Lower lobe of right lung (tissue), 2 donors: ENCODE measurements around the gene AP5Z1. TPM values are rescaled to one million over a fixed set of nuclear protein-coding genes. Genes with fewer than 3 reads are reported as not detected.
A peak's percentile ranks its signal among the peaks of the same experiment; 100 is the strongest.

Experiments used
- ATAC-seq, 2 donors: fragments of 200-7000 bp; cut with Tn5 transposase; one replicate each; pipeline ENCODE4 v1.9.1; 2020 to 2022; ENCODE audit warnings: mild to moderate bottlenecking in 2 of 2, moderate library complexity in 2 of 2
- DNase-seq: peaks from one replicate; pipeline ENCODE4 v3.0.0-alpha.2; 2020
- H3K27ac ChIP-seq: fragments of 200-600 bp; one replicate; pipeline ENCODE4 v1.8.0; 2022
- H3K27me3 ChIP-seq: fragments of 200-600 bp; one replicate; pipeline ENCODE4 v1.8.0; 2022; ENCODE audit warnings: low read depth
- H3K36me3 ChIP-seq: fragments of 200-600 bp; one replicate; pipeline ENCODE4 v1.8.0; 2022; ENCODE audit warnings: mild to moderate bottlenecking
- H3K4me1 ChIP-seq: fragments of 200-600 bp; one replicate; pipeline ENCODE4 v1.8.0; 2022
- H3K4me3 ChIP-seq: fragments of 200-600 bp; one replicate; pipeline ENCODE4 v1.8.0; 2022; ENCODE audit warnings: mild to moderate bottlenecking
- H3K9me3 ChIP-seq: fragments of 200-600 bp; one replicate; pipeline ENCODE4 v1.8.0; 2022
- intact Hi-C: fragments of 100-400 bp; cut with DNase I; formaldehyde crosslinking; loops from one replicate; pipeline ENCODE4 v1.11.0; 2022
- total RNA-seq: library from RNA; stranded (reverse); fragmentation: NEBNext Ultra II Directional; extraction: Animal tissue kit (Norgen Biotek cat#: 25700); gene quantifications from one replicate; pipeline ENCODE4 v1.2.1, GENCODE V29; 2021
- TF ChIP-seq, protein P1 (sequence below): fragments of 200-600 bp; IDR thresholded peaks from one replicate; pipeline ENCODE4 v1.8.0; 2022; ENCODE audit warnings: antibody characterized with exemption, mild to moderate bottlenecking
- donor health status: DM: no; HTN: yes; CAD: no; lungs with severe emphysema.

AP5Z1 gene
- total RNA-seq, 1 donor from 2014 or later: 50.4 TPM

DNA sequence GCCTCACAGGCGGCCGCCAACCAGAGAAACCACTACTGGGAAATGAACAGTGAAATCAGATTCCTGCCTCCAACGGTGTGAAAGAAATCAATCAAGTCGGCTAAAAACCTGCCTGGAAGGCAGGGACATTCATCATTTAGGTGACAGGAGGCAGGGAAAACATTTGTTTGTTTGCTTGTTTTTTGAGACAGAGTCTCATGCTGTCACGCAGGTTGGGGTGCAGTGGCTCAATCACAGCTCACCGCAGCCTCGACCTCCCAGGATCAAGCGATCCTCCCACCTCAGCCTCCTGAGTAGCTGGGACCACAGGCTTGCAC lies 30.5 kb downstream of the AP5Z1 start:
- ATAC-seq (no peak), DNase-seq (no peak)
- H3K27me3 ChIP-seq: peaks cover 5% of the 10 kb centered on the region
- H3K9me3 ChIP-seq: no peaks in the 10 kb centered on the region
- no peak overlapping the region for H3K27ac ChIP-seq
- intact Hi-C loops: no loop called here
- H3K36me3 ChIP-seq: peaks cover 3% of the 10 kb centered on the region
- TF ChIP-seq, protein P1, sequence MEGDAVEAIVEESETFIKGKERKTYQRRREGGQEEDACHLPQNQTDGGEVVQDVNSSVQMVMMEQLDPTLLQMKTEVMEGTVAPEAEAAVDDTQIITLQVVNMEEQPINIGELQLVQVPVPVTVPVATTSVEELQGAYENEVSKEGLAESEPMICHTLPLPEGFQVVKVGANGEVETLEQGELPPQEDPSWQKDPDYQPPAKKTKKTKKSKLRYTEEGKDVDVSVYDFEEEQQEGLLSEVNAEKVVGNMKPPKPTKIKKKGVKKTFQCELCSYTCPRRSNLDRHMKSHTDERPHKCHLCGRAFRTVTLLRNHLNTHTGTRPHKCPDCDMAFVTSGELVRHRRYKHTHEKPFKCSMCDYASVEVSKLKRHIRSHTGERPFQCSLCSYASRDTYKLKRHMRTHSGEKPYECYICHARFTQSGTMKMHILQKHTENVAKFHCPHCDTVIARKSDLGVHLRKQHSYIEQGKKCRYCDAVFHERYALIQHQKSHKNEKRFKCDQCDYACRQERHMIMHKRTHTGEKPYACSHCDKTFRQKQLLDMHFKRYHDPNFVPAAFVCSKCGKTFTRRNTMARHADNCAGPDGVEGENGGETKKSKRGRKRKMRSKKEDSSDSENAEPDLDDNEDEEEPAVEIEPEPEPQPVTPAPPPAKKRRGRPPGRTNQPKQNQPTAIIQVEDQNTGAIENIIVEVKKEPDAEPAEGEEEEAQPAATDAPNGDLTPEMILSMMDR: no peak
- H3K4me3 ChIP-seq: no peak overlapping the region
- no peaks in the 10 kb centered on the region for H3K4me1 ChIP-seq

DNA sequence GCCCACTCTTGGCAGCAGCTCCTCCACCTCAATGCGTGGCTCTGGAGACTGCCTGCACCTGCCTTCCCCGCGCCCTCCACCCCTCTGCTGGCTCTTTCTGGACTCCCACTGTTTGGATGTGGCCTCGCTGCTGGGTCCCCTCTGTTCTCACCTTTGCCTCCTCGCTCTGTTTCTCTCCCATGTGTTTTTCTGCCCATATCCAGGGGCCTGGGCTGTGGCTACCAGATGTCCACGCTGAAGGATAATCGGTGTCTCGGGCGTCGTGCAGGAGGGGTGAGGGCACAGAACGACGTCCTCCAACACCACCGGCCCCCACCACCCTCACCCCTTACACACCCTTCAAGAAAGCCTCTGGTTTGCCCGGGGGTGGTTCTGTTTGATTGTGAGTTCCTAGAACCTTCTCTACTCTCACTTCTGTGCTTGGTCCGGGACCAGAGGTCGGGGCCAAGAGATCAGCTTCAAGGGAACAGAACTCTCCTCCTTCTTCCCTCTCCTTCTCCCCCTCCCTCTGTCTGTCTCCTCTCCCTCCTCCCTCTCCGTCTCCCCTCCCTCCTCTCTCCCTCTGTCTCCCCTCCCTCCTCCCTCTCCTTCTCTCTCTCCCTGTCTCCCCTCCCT lies 31.7 kb downstream of the AP5Z1 start:
- Histone ChIP-seq H3K4me3 (no peak overlapping the region), H3K27me3 (peaks cover 5% of the 10 kb centered on the region), H3K36me3 (peaks cover 3% of the 10 kb centered on the region), H3K4me1 (no peaks in the 10 kb centered on the region), H3K27ac (no peak overlapping the region), H3K9me3 (no peaks in the 10 kb centered on the region)
- intact Hi-C loops: no loop called here
- TF ChIP-seq, protein P1: no peak
- ATAC-seq (no peak), DNase-seq (peak; percentile 36)

DNA sequence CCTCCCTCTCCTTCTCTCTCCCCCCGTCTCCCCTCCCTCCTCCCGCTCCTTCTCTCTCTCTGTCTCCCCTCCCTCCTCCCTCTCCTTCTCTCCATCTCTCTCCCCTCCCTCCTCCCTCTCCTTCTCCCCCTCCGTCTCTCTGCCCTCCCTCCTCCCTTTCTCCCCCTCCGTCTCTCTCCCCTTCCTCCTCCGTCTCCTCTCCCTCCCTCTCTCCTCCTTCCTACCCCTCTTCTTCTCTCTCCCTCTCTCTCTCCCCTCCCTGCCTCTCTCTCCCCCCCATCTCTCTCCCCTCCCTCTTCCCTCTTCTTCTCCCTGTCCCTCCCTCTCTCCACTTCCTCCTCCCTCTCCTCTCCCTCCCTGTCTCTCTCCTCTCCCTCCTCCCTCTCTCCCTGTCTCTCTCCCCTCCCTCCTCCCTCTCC lies 32.2 kb downstream of the AP5Z1 start:
- no peak for DNase-seq
- no peak for ATAC-seq
- TF ChIP-seq, protein P1: no peak
- H3K27me3 ChIP-seq: peaks cover 5% of the 10 kb centered on the region
- no peak overlapping the region for H3K27ac ChIP-seq
- no peak overlapping the region for H3K4me3 ChIP-seq
- H3K36me3 ChIP-seq: peaks cover 3% of the 10 kb centered on the region
- no peaks in the 10 kb centered on the region for H3K4me1 ChIP-seq
- no peaks in the 10 kb centered on the region for H3K9me3 ChIP-seq
- intact Hi-C loops: no loop called here

DNA sequence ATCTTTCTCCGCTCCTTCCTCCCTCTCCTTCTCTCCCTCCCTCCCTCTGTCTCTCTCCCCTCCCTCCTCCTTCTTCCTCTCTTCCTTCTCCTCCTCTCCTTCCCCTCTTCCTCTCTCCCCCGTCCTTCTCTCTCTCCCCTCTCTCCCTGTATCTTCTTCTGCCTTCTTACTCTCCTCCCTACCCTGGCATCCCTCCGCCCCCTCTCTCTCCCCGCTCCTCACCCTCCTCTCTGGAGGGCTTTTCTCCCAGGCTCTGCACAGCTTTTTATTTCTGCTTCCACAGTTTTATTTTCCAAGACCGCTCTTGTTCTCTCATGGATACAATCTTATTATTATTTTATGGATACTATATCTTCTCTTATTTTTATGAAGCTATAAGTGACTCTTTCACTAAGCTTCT lies 32.6 kb downstream of the AP5Z1 start:
- no peaks in the 10 kb centered on the region for H3K9me3 ChIP-seq
- DNase-seq (no peak), ATAC-seq (no peak)
- intact Hi-C loops: no loop called here
- H3K27me3 ChIP-seq: peaks cover 5% of the 10 kb centered on the region
- H3K27ac ChIP-seq: no peak overlapping the region
- peaks cover 4% of the 10 kb centered on the region for H3K36me3 ChIP-seq
- no peak overlapping the region for H3K4me3 ChIP-seq
- no peaks in the 10 kb centered on the region for H3K4me1 ChIP-seq
- TF ChIP-seq, protein P1: no peak

DNA sequence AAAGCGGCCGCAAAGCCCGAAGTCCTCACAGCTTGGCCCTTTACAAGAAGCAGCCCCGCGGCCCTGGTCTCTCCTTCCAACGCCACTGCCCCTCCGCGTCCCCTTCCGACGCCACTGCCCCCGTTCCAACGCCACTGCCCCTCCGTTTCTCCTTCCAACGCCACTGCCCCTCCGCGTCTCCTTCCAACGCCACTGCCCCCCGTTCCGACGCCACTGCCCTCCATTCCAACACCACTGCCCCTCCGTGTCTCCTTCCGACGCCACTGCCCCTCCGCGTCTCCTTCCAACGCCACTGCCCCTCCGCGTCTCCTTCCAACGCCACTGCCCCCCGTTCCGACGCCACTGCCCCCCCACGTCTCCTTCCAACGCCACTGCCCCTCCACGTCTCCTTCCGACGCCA lies 33.1 kb downstream of the AP5Z1 start:
- H3K27me3 ChIP-seq: peaks cover 5% of the 10 kb centered on the region
- H3K4me3 ChIP-seq: no peak overlapping the region
- H3K27ac ChIP-seq: no peak overlapping the region
- intact Hi-C loops: no loop called here
- TF ChIP-seq, protein P1: no peak
- peaks cover 7% of the 10 kb centered on the region for H3K36me3 ChIP-seq
- ATAC-seq (no peak), DNase-seq (peak; percentile 40)
- no peaks in the 10 kb centered on the region for H3K9me3 ChIP-seq
- no peaks in the 10 kb centered on the region for H3K4me1 ChIP-seq
